GM18517 (cell line): ENCODE data around the gene C1orf50.
"Not testable (repeated sequence)": the region's sequence is repeated elsewhere in the genome, so short reads cannot be mapped to it uniquely, and the experiment has no call there.

Source experiments
- ATAC-seq: cut with Tn5 transposase; IDR thresholded peaks from one replicate; pipeline ENCODE4 v1.9.1; 2021; ENCODE audit warnings: mild to moderate bottlenecking, moderate library complexity; ENCODE audit not compliant: unreplicated experiment

Gene C1orf50

DNA sequence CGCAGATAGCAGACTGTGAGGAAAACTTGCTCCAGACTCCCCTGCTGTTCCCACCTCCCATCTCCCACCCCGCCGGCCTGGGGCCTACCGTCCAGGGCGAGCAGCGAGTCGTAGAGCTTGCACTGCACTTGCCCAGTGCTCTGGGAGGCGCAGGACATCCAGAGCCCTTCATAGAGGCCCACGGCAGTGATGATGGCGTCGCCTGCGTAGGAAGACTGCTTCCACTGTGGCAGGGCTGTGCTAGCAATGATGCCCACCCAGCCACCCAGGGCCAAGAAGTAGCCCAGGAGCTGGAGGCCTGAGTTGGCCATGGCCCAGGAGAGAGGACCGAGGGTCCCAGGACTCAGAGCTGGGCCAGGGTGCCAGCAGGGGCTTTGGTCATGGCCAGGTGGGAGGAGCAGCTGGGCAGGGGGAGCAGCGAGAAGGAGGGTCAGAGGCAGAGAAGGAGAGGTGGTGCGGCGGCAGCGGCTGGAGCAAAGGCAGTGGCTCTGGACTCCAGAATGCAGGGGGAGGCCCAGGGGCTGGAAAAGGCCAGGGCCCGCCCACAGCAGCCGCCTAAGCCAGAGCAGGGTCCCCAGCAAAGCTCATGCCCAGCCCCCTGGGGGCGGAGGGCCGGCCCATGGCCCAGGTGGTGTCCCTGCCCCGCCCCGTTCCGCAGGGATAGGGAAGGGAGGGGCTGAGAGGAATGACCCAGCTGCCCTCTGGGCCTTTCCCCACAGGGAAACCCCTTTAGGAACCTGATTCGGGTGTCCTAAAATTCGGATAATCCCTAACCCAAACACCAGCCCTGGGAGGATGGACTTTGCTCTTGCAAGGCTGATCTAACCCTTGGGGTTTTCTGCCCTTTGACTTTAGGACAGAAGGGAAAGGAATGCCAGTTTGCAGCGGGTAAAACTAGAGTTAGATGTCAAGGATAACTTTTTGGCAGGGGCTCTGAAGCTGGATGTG lies 27.0 kb upstream of the C1orf50 start, which contains the start of gene CLDN19:
Gene CLDN19, minus strand, starts transcription at position 484 of the 948 bp plus-strand sequence. Its CDS starts 173 bp downstream, at position 311.
- no peak for ATAC-seq

GRCh38 chr1:42740851-42741580 lies 26.0 kb upstream of the C1orf50 start:
- ATAC-seq: no peak

- ATAC-seq: no peak
Measured at GRCh38 chr1:42741706-42742105, 25.3 kb upstream of the C1orf50 start.

- ATAC-seq: no peak
Measured at GRCh38 chr1:42742141-42742540, 24.9 kb upstream of the C1orf50 start.

DNA sequence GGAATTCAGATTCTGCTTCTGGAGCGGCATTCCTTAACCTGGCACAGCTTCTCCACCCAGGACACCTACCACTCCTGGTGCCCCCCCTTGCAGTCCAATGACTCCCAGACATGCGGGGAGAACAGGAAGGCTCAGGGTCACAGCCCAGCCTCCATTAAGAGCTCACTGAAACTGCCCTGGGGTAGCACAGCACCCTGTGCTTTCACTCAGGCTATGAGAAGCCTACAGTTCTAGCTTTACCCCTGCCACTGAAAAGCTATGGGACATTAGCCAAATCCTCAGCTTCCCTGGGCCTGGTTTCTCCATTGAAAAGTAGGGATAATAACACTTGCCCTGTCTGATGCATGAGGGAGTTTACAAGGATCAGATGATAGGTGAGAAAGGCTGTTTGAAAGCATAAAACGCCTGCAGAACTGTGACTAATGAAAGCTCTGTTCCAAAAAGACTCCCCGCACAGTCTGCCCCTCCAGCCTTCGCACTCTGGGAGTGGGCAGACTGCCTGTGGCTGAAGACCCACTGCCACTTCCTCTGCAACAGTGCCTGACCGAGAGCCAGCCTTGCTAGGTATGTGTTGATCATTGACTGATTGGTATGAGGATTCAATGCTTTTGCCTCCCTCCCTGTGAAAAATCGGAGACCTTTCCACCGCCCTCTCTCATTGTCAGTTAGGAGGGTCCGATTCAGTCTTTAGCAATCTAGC lies 24.3 kb upstream of the C1orf50 start:
- ATAC-seq: no peak

DNA sequence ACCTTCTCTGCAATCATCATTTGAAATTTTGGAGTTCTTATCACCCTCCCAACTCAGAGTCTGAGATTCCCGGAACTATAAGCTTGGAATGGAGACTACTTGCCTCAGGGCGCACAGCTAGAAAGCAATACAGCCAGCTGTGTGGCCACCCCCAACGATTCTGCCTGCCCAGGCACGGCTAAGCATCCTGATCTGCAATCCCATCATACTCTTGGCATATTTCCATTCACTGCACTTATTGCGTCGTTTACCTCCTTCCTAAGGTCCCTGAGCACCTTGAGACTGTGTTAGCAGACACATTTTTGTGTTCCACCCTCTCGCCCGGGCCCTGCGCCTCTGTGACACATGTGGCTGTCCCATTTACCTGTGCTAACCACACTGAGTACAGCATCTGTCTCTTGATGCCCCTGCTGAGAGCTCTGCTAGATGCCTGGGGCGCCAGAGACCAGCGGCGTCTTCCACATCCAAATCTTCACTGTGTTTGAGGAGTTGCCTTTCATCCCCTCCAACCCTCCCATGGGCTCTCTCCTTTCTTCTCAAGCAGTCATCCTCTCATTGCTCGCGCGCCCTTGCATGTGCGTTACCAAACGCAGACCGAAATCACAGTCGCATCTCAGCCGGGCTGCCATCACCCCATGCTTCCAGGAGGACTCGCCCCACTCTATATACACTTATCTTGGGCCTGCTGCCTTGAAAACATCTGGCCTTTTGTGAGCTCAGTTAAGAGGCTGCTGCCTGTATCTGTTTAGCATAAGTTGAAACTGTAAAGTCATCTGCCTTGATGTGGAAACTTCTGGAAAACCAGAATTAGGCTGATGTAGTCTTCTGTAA lies 23.5 kb upstream of the C1orf50 start:
- no peak for ATAC-seq

GRCh38 chr1:42744148-42744413 lies 23.0 kb upstream of the C1orf50 start:
- ATAC-seq: no peak

DNA sequence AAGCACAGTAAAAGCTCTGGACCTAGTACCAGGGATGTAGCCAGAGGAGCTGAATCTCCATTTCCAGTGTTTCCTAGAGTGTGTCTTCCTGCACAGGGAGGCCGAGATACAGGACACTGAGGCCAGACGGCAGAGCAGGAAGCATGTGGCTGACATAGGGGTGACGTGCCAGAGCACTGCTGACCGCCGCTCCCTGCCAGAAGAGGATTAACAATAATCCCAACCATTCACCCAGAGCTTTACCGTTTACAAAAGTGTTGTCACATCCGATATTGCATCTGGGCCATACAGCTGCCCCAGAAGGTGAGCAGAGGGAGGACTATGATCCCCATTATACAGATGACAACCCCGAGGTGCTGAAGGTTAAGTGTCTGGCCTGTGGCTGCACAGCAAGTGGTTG lies 21.2 kb upstream of the C1orf50 start:
- no peak for ATAC-seq

- no peak for ATAC-seq
Measured at GRCh38 chr1:42746436-42747105, 20.5 kb upstream of the C1orf50 start.

- no peak for ATAC-seq
Measured at GRCh38 chr1:42747125-42747524, 19.9 kb upstream of the C1orf50 start.

- ATAC-seq: no peak
Measured at GRCh38 chr1:42748021-42748420, 19.0 kb upstream of the C1orf50 start.

GRCh38 chr1:42748461-42749410 lies 18.3 kb upstream of the C1orf50 start:
- ATAC-seq: no peak

DNA sequence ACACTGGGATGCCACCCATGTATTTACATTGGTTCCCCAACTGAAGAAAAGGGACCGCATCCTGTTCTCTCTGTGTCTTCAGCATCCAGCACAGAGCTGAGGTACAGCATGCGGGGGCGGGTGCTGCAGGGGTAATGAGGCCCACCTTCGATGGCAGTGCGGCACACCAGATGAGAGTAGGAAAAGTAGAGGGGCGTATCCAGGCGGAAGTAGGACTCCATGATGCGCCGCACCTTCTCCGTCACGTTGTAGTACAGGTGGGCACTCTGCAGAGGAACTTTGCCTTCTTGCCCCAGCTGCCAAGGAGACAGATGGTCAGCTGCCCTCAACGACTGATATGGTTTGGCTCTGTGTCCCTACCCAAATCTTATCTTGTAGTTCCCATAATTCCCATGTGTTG lies 17.0 kb upstream of the C1orf50 start:
- no peak for ATAC-seq

DNA sequence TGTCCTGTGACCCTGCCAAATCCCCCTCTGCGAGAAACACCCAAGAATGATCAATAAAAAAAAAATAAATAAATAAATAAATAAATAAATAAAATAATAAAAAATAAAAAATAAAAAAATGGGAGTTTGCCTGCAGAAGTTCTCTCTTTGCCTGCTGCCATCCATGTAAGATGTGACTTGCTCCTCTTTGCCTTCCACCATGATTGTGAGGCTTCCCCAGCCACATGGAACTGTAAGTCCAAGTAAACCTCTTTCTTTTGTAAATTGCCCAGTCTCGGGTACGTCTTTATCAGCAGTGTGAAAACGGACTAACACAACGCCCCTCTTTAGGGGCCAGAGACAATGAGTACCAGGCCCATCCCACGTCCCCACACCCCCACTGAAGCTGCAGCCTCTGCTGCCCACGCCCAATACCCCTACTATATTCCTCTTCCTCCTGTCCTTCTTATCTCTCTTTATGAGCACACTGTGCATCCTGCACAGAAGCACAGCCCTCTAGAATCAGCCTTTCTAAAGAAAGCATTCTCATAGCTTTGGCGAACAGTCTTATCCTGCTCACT lies 15.5 kb upstream of the C1orf50 start:
- ATAC-seq: not testable (repeated sequence)

DNA sequence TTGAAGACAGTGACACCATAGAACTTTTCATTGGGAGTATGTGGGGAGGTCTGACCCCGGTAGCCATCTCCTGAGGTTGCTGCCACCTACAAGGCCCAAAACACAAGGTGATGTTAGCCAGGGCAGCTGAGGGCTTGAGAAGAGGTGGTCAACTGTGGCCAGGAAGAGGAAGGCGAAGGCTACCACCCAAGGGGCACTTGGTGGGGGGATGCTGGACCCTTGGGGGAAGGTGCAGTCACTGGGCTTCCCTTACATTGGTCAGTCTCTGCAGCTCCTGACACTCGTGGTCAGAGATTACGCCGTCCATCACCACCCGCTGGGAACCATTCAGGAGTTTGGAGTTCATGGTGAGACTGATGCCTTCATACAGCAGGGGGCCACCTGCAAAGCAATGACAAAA lies 14.8 kb upstream of the C1orf50 start:
- no peak for ATAC-seq

DNA sequence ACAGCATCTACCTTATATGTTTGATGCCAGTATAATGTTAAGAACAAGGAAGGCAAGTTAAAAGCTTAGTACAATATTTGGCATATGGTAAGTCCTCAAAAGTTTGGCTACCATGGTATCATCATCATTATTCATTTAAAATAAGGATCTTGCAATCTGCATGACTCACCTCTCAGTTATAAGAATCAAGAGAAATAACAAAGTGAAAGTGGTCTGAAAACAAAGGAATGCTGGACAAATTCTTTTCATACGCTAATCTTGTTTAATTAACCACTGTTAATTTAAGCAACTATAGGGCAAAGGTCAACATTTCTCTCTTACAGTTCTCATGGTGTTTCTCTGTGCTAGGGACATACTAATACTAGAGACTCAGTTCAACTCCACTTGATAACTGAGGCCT lies 14.0 kb upstream of the C1orf50 start:
- no peak for ATAC-seq

- no peak for ATAC-seq
Measured at GRCh38 chr1:42756956-42757891, 9.8 kb upstream of the C1orf50 start.

DNA sequence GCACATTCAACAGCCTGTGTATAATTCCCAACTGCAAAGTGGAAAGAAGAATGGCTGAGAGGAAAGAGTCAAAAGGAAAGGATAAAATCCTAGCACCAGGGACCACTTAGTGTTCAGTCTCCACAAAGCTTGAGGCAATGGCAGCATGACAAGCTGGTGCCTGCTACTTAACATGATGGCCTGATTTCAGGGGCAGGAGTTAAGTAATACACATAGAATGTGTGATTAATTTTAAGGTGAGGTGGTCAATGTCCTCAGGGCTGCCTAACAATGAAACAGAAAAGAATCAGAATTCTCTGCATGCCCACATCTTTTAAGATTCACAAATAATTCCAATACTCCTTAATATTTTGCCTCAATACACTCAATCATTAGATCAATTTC lies 9.2 kb upstream of the C1orf50 start:
- no peak for ATAC-seq
